H1 (cell line): ENCODE measurements around the gene USHBP1. TPM values are rescaled to one million over a fixed set of nuclear protein-coding genes. Genes with fewer than 3 reads are reported as not detected.

Experiments used
- BCL11A ChIP-seq, 2 experiments: IDR thresholded peaks; one replicate each; pipeline ENCODE4 v1.6.1; 2011; ENCODE audit warnings: low read depth in 2 of 2, low read length in 2 of 2, mild to moderate bottlenecking in 2 of 2
- CBX8 ChIP-seq: fragments of 300-800, 300-1000 bp; sonication (generic); IDR thresholded peaks from 2 replicates; pipeline ENCODE4 v1.7.1; 2016; ENCODE audit warnings: low read depth, low read length, borderline replicate concordance
- CEBPB ChIP-seq: IDR thresholded peaks from 2 replicates; pipeline ENCODE4 v1.6.1; 2012; ENCODE audit warnings: low read depth, low read length
- CHD7 ChIP-seq: fragments of 300-600 bp; sonication (generic); IDR thresholded peaks from 2 replicates; pipeline ENCODE4 v1.7.1; 2012; ENCODE audit warnings: low read length, moderate library complexity, mild to moderate bottlenecking, inconsistent platforms; ENCODE audit not compliant: insufficient replicate concordance
- EZH2 ChIP-seq: fragments of 200-600 bp; sonication (generic); IDR thresholded peaks from 2 replicates; pipeline ENCODE4 v1.7.1; 2012; ENCODE audit warnings: low read depth, mild to moderate bottlenecking, moderate library complexity, low read length, inconsistent platforms; ENCODE audit not compliant: severe bottlenecking
- HDAC6 ChIP-seq: IDR thresholded peaks from one replicate; pipeline ENCODE4 v1.7.1; 2012; ENCODE audit warnings: low read depth, mild to moderate bottlenecking, inconsistent platforms, low read length, moderate library complexity
- NRF1 ChIP-seq: IDR thresholded peaks from 2 replicates; pipeline ENCODE4 v1.6.1; 2011; ENCODE audit warnings: mild to moderate bottlenecking, low read depth, low read length, improper control_type of control experiment
- SUZ12 ChIP-seq: fragments of 200-600 bp; sonication (generic); IDR thresholded peaks from 2 replicates; pipeline ENCODE4 v1.6.1; 2012; ENCODE audit warnings: mild to moderate bottlenecking, inconsistent platforms, low read length, moderate library complexity, mixed read lengths
- USF2 ChIP-seq: IDR thresholded peaks from 2 replicates; pipeline ENCODE4 v1.6.1; 2011; ENCODE audit warnings: low read length, improper control_type of control experiment
- polyA plus RNA-seq, 7 experiments: library from polyadenylated mRNA; depleted of rRNA in 3 of 7; stranded (reverse) in 5 of 7; unstranded in 2 of 7; fragments of >200 nt in 5 of 7; fragments of 200-250 nt in 2 of 7; gene quantifications; 1 replicate in 5 of 7; 2 replicates in 1 of 7; 4 replicates in 1 of 7; pipeline versions ENCODE4 v1.2.1 to v1.2.3, GENCODE V29; 2011 to 2013; ENCODE audit warnings: missing spikeins in 2 of 7, mixed read lengths in 2 of 7
- total RNA-seq: library from RNA; stranded (reverse); fragmentation: NEBNext Ultra II Directional; extraction: Animal tissue kit (Norgen Biotek cat#: 25700); gene quantifications from 2 replicates; pipeline ENCODE4 v1.2.1, GENCODE V29; 2021

Gene USHBP1
- total and polyA plus RNA-seq, 2 of the 8 experiments (the other 6 are each of a cell fraction or from before 2014, with no cell fraction given): 5.0 to 7.5 TPM

GRCh38 chr19:17215127-17215971 lies 49.2 kb downstream of the USHBP1 start, which contains the start of gene USE1 (continued):
- TF ChIP-seq CHD7 (no peak), CBX8 (no peak), BCL11A (IDR thresholded peaks at IDR 0.05; ENCODE audit: low read depth in 2 of 2, low read length in 2 of 2) (no peak), SUZ12 (no peak), USF2 (no peak), EZH2 (no peak), CEBPB (no peak), HDAC6 (no peak), NRF1 (no peak)
